ENCODE measurements around the gene PNPLA8.
"Not testable (repeated sequence)": the region's sequence is repeated elsewhere in the genome, so short reads cannot be mapped to it uniquely, and the experiment has no call there.

Gene PNPLA8, protein sequence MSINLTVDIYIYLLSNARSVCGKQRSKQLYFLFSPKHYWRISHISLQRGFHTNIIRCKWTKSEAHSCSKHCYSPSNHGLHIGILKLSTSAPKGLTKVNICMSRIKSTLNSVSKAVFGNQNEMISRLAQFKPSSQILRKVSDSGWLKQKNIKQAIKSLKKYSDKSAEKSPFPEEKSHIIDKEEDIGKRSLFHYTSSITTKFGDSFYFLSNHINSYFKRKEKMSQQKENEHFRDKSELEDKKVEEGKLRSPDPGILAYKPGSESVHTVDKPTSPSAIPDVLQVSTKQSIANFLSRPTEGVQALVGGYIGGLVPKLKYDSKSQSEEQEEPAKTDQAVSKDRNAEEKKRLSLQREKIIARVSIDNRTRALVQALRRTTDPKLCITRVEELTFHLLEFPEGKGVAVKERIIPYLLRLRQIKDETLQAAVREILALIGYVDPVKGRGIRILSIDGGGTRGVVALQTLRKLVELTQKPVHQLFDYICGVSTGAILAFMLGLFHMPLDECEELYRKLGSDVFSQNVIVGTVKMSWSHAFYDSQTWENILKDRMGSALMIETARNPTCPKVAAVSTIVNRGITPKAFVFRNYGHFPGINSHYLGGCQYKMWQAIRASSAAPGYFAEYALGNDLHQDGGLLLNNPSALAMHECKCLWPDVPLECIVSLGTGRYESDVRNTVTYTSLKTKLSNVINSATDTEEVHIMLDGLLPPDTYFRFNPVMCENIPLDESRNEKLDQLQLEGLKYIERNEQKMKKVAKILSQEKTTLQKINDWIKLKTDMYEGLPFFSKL

DNA sequence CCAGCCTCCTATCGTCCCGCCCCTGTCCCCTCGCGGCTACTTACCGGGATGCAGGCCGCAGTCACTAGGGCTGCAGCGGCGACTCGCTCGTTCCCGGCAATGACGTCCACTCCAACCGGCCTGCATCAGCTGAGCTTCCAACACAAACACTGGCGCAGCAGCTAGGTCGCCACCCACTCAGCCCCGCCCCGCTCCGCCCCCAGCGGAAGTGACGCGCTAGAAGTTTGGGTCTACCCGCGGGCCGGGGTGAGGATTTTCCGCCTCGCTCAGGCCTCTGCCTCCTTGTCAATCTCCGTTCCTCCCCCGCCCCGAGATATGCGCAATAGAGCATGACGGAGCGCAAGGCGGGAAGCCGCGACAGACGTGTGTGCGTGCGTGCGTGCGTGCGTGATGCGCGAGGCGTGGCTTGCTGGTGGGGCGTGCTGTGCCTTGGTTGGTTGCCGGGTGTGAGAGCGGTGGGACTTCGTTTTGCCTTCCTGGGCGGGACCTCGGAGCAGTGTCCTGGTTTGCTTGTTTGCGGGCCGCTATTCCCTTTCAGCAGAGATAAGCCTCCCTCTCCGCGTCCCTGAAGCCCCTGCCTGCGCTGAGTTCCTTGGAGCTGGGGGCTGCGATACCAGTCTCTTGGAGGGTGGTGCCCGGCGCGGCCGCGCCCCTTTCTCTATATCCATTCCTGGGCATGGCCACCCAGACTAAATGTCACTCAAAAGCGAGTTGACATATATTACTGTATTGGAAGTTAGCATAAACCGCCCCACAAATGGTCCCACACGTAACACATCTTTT, at the start of gene PNPLA8:
TSS of gene PNPLA8 (minus strand) at position 151 of the 783 bp plus-strand sequence. CDS start 10,644 bp downstream, outside the sequence.
- DNase-seq: peak; percentile 99

DNA sequence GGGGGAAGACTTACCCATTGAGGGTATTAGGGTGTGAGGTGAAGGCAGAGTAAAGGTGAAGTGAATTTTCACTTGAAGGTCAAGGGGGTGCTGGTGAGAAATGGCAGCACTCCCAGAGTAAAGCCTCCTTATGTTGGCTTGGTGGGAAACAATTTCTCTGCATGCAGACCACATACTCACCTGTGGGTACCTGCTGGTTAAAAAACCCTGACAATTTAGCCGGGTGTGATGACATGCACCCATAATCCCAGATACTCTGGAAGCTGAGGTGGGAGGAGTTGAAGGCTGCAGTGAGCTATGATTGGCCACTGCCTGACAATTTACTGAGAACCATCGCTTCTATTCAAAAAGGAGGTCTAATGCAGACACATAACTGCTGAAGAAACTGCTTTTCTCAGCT, 49.2 kb upstream of the PNPLA8 start:
- no peak for DNase-seq

DNA sequence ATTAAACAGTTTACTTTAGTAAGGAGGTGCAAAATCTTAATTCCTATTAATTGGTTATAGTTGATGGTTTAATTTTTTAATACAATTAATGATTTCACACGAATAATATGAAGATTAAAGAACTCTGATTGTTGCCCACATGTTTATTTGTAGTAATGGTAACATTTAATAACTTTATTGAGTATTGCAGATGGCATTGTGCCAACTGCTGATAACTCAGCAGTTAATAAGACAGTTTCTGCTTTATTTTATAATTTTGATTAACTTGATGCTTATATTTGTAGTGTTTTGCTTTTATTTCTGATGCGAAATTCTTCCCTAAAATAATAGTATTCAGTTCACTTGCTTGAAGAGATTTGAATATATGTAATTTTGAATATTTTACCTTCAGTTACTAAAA, 46.5 kb upstream of the PNPLA8 start:
- DNase-seq: no peak

DNA sequence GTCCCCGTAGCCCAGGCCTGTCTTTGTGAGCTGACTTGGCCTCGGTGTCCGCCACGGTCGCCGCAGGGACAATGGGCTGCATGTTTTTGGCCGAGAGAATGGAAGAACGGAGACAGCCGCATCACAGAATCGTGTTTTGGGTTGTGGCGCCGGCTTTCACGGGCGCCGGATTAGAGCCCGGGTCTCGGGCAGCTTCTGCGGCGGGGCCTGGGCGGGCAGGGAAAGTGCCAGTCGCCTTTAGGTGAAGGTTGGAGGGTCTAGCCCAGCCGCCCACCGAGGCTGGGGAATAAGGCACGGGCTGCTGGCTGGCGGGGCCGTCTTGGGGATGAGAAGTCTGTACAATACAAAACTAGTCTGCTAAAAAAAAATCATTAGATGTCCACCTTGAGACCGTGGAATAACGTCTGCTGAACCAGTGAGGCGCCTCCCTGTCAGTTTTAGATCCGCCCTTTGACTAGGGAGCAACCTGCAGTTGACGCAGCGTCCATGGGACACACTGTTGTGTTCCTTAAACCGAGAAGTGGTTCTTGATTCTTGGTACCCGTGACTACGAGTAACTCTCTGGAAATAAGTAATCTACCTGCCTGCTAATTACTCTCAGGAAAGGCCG, 44.3 kb upstream of the PNPLA8 start:
- DNase-seq: peak; percentile 59

DNA sequence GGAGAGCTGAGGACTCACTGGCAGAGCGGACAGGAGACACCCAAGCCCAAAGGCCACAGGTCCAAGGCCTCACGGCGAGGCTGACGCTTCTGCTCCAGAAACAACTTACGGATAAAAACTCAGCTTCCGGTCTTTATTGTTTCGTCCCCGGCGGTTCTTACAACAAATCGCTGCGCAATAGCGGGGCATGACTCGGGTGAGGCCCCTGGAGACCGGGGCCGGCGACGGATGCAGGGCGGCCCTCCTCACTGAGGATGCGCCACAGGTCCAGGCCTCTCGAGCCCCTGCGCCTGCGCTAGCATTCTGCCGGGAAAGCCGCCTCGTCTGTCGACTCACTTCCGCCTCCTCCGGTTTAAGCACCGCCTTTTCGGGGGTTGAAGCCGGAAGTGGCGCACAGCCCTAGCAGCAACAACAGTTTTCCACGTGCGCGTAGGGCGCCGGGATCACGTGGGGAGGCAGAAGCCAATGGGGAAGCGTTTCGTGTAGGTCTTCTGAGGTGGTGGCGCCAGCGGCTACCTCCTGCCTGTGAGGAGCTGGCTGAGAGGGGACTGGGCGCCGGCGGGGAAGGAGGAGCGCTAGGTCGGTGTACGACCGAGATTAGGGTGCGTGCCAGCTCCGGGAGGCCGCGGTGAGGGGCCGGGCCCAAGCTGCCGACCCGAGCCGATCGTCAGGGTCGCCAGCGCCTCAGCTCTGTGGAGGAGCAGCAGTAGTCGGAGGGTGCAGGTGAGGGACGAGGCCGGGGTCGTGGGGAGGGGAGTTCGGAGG, 43.6 kb upstream of the PNPLA8 start, which contains the start of the genes DNAJB9 and THAP5:
TSS of gene DNAJB9 (plus strand) at position 494 of the 765 bp plus-strand sequence. CDS start 1,853 bp downstream, outside the sequence.
TSS of gene THAP5 (minus strand) at position 326 of the 765 bp plus-strand sequence. CDS start at position 189, 137 bp downstream.
- DNase-seq: peak; percentile 100

DNA sequence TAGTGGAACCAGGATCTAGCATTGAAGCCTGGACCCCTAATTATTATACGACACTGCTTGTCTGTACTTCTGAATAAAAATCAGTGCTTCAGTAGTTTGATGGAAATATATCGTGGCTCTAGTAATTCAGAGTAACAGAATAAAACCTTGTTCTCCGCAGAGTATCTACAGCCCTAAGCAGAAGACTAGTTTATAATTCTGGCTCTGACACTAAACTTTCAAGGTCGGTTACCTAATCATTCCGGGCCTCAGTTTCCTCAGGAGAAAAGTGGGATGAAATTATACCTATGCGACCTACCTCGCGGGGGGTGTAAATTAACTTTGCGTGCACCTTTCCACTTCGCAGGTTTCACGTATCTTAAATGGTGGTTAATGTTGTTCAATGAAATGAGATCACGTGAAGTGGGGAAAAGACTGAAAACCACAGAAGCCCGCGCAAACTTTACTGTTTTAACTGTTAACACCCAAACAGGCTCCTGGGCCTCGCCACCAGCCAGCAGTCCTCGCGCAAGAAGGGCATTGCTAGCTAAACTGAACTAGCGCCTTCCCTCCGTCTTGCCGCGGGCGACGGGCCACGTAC, 43.0 kb upstream of the PNPLA8 start:
- DNase-seq: no peak

DNA sequence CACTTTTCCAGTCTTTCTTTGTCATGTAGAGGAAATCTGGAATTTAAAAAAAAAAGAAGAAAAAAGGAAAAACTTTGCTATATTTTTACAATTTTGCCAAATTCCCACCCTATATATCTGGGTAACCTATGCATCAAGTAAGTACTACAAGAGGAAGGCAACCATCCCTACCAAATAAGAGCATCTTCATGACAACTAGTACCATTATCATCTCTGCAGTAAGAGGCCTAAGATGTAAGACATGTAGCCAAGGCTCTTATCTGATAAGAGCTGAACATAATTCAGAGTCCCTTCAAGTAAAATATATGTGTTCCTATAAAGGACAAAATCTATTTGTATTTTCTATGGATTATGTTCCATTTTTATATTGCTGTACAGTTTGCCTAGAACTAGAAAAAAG, 40.1 kb upstream of the PNPLA8 start:
- DNase-seq: no peak

DNA sequence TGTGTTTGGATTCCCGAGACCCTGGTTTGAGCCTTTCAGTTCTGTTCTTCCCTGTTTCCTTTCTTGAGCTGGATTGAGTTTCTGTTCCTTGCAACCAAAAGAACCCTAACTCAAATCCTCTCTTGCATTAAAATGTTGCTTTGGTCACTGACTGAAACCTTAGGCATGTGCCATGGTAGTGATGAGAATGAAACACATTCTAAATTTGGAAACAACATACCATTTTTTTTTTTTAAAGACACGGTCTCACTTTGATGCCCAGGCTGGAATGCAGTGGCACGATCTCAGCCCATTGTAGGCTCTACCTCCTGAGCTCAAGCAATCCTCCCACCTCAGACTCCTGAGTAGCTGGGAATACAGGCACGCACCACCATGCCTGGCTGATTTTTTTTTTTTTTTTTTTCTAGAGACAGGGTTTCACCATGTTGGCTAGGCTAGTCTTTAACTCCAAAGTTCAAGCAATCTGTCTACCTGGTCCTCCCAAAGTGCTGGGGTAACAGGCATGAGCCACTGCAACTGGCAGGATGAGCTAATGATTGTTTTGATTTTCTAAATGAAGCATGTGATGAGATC, 35.2 kb upstream of the PNPLA8 start:
- no peak for DNase-seq

DNA sequence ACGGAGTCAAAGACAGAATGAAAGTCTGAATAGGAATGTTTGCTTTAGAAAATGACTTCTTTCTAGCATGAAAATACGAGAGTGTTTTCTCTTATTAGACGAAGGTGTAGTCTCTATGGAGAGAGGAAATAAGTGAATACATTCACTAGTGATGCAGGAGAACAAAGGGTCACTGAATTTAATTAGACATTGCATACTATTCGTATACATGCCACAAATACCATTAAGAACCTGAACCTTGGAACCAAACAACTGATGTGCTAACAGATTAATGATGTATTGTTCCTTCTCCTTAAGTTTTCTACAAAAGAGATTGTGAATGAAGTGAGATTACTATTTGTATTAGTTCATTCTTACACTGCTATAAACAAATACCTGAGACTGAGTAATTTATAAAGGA, 33.3 kb upstream of the PNPLA8 start:
- no peak for DNase-seq

DNA sequence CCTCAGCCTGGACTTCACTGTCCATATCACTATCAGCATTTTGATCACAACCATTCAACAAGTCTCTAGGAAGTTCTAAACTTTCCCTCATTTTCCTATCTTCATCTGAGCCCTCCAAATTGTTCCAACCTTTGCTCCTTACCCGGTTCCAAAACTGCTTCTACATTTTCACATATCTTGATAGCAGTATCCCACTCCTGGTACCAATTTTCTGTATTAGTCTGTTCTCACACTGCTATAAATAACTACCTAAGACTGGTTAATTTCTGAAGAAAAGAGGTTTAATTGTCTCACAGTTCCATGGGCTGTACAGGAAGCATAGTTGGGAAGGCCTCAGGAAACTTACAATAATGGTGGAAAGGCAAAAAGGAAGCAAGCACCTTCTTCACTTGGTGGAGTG, 31.7 kb upstream of the PNPLA8 start:
- DNase-seq: no peak

DNA sequence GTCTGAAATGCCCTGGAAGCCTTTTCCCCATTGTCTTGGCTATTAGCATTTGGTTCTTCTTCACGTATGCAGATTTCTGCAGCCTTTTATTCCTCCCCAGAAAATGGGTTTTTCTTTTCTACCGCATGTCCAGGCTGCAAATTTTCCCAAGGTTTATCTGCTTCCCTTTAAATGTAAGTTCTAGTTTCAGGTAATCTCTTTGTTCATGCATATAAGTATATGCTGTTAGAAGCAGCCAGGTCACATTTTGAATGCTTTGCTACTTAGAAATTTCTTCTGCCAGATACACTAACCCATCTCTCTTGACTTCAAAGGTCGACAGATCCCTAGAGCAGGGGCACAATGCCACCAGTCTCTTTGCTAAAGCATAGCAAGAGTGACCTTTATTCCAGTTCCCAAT, 31.3 kb upstream of the PNPLA8 start:
- no peak for DNase-seq

DNA sequence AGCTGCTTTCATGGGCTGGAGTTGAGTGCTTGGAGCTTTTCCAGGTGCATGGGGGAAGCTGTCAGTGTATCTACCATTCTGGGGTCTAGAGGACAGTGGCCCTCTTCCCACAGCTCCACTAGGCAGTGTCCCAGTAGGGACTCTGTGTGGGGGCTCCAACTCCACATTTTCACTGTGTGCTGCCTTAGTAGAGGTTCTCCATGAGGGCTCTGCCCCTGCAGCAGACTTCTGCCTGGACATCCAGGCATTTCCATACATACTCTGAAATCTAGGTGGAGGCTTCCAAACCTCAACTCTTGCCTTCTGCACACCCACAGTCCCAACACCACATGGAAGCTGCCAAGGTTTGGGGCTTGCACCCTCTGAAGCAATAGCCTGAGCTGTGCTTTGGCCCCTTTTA, 30.7 kb upstream of the PNPLA8 start:
- DNase-seq: not testable (repeated sequence)

DNA sequence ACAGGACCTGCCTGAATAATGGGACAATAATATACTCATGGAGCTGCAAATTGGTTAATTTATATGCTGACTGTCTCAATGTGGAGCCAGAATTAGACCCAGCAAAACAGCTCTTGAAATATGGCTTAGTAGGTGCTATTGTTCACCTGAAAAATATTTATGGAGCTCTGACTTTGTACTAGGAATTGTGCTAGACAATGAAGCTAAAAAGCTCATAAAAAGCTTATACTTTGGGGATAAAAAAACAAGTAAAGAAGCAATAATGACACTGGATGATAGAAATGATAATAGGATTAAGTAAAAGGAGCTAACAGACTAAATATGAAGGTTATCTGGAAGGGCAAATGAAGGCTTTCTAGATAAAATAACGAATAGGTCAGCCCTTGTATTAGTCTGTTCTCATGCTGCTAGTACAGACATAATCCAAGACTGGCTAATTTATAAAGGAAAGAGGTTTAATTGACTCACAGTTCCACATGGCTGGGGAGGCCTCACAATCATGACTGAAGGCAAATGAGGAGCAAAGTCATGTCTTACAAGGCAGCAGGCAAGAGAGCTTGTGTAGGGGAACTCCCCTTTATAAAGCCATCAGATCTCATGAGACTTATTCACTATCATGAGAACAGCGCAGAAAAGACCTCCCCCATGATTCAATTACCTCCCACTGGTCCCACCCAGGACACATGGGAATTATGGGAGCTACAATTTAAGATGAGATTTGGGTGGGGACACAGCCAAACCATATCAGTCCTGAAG, 22.4 kb upstream of the PNPLA8 start:
- DNase-seq: not testable (repeated sequence)

DNA sequence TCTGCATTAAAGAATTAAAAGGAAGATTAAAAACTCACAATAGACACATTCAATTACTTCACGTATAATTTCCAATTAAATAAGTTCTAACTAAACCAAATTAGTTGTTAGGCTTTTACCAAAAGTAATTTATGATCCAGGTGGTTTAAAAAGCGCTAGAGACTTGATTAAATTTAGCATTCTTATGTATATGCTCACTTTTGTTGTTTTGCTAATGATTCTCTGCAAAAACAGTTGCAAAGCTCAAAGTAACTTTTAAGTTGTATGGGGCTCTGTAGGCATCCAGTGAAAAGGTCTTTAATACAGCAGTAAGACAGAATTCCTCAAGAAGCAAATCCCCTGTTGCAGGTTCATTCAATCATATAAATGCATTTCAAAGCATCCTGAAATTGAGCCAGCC, 15.5 kb upstream of the PNPLA8 start:
- DNase-seq: no peak

DNA sequence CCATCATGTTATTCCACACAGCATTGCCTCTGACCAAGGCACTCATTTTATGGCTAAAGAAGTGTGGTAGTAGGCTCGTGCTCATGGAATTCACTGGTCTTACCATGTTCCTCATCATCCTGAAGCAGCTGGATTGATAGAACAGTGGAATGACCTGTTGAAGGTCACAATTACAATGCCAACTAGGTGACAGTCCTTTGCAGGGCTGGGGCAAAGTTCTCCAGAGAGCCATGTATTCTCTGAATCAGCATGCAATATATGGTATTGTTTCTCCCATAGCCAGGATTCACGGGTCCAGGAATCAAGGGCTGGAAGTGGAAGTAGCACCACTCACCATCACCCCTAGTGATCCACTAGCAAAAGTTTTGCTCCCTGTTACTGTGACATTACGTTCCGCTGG, 12.8 kb upstream of the PNPLA8 start:
- DNase-seq: not testable (repeated sequence)

DNA sequence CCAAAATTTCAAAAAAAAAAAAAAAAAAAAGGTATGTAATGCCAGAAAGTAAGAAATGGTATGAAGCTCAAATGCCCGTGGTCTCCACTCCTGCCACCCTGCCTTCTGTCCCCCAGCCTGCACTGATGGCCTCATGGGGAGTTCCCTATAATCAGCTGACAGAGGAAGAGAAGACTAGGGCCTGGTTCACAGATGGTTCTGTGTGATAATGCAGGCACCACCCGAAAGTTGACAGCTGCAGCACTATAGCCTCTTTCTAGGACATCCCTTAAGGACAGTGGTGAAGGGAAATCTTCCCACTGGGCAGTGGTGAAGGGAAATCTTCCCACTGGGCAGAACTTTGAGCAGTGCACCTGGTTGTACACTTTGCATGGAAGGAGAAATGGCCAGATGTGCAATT, 12.3 kb upstream of the PNPLA8 start:
- DNase-seq: not testable (repeated sequence)

DNA sequence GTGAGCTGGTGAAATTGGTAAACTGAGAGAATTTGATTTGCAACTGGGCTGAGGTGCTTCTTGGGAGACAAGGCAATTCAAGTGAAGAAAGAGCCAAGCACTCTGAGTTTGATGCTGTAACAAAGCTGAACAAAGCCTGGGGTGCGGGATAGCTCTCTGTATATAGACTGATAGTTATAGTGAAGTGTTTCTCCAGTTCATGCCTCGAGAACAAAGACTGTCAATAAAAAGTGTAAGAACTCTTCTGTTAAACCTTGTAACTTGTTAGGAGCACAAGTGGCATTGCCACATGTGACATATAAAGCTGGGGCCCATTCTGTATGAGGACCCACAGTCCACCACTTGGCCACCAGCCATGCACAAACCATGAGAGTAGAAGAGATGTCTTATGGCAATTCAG, 11.3 kb upstream of the PNPLA8 start:
- DNase-seq: no peak

DNA sequence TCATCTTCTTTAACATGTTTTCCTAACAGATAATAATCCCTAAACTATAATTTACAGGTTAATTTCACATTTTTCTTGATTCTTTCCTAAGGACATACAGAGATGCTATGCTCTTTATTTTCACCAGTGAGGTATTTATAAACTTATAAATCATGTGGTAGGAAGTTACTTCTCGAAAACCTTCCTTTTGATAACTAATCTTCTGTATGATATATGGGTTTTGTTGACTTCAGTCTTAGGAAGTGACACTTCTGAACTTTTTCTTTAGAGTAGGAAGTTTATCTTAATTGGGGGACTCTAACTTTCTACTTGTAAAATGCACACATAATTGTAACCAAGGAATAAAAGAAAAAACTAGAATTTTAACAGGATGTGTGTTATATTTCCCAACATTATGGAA, 9.8 kb upstream of the PNPLA8 start:
- no peak for DNase-seq

DNA sequence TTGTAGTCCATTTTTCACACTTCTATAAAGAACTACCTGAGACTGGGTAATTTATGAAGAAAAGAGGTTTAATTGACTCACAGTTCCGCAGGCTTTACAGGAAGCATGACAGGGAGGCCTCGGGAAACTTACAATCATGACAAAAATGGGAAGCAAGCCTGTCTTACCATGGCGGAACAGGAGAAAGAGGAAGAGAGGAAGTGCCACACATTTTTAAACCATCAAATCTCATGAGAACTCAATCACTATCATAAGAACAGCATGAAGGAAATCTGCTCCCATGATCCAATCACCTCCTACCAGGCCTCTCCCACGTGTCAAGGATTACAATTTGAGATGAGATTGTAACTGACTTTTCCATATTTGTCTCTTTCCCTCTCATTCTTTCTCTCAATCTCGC, 9.3 kb upstream of the PNPLA8 start:
- no peak for DNase-seq

DNA sequence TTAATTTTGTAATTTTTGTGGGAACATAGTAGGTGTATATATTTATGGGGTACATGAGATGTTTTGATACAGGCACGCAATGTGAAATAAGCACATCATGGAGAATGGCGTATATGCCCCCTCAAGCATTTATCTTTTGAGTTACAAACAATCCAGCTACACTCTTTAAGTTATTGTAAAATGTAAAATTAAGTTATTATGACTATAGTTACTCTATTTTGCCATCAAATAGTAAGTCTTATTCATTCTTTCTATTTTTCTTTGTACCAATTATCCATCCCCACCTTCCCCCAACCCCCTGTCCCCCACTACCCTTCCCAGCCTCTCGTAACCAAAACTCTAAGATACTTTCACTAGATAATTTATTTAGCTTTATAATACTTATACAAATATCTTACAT, 7.8 kb upstream of the PNPLA8 start:
- DNase-seq: no peak
